AG04449 (cell line): ENCODE results near the gene SELENOO.
"Not testable (repeated sequence)": the region's sequence is repeated elsewhere in the genome, so short reads cannot be mapped to it uniquely, and the experiment has no call there.

Experiments used
- CTCF ChIA-PET: fragments of 350-600 bp; formaldehyde crosslinking; extraction: SDS; loops from one replicate; lab custom pipeline; 2021; ENCODE audit warnings: antibody characterized with exemption; lab: Yijun Ruan, JAX
- POLR2A ChIA-PET: fragments of 400-600, 350-600 bp; formaldehyde crosslinking; extraction: SDS; loops from one replicate; lab custom pipeline; 2020; ENCODE audit warnings: antibody characterized with exemption, inconsistent platforms; lab: Yijun Ruan, JAX
- DNase-seq: peaks from one replicate; pipeline ENCODE4 v3.0.0-alpha.2; 2010; ENCODE audit warnings: low read depth, low spot score
- H3K4me3 ChIP-seq: 2 replicates; pipeline ENCODE4 v1.5.1; 2011; ENCODE audit warnings: low read depth, mild to moderate bottlenecking, control low read depth, low read length
- CTCF ChIP-seq: IDR thresholded peaks from one replicate; pipeline ENCODE4 v1.5.1; 2011; ENCODE audit warnings: mild to moderate bottlenecking, moderate library complexity, low read length, control low read depth, inconsistent platforms; ENCODE audit not compliant: insufficient read depth; ENCODE audit errors: missing control alignments

Gene SELENOO

DNA sequence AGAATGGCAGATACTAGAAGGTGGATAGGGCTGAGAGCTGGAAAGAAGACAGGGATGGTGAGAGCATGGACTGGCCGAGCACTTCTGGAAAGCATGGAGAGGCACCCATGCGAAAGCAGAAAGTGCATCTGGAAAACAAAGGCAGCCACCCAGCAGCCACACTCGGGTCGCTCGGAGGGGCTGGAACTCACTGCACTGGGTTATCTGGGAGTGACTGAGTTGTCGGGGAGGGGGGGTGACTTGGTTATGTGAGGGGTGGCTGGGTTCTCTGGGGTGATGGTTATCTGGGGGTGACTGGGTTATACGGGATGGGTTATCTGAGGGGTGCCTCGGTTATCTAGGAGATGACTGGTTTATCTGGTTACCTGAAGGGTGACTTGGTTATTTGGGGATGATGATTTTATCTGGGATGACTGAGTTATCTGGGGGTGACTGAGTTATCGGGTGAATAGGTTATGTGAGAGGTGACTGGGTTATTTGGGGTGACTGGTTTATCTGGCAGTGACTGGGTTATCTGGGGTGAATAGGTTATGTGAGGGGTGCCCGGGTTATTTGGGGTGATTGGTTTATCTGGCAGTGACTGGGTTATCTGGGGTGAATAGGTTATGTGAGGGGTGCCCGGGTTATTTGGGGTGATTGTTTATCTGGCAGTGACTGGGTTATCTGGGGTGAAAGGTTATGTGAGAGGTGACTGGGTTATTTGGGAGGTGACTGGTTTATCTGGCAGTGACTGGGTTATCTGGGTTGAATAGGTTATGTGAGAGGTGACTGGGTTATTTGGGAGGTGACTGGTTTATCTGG lies 32.9 kb upstream of the SELENOO start:
- POLR2A ChIA-PET: no interaction called here
- TF ChIP-seq CTCF: no peak
- DNase-seq: no peak
- H3K4me3 ChIP-seq: no peak overlapping the region
- CTCF ChIA-PET: interaction anchor here (0.6 to 1.0 kb wide), 2 partner anchors 39 to 102 kb away, joined by 3 to 4 read pairs; no protein-coding TSS in a partner anchor

GRCh38 chr22:50168490-50169180 lies 32.2 kb upstream of the SELENOO start:
- H3K4me3 ChIP-seq, POLR2A ChIA-PET, DNase-seq: not testable (repeated sequence)
- CTCF ChIA-PET: interaction anchor here (1.0 kb wide), 1 partner anchor 38 kb away, joined by 5 read pairs; no protein-coding TSS in a partner anchor

GRCh38 chr22:50169181-50169759 lies 31.5 kb upstream of the SELENOO start:
- no peak for DNase-seq
- H3K4me3 ChIP-seq: no peak overlapping the region
- POLR2A ChIA-PET: no interaction called here

DNA sequence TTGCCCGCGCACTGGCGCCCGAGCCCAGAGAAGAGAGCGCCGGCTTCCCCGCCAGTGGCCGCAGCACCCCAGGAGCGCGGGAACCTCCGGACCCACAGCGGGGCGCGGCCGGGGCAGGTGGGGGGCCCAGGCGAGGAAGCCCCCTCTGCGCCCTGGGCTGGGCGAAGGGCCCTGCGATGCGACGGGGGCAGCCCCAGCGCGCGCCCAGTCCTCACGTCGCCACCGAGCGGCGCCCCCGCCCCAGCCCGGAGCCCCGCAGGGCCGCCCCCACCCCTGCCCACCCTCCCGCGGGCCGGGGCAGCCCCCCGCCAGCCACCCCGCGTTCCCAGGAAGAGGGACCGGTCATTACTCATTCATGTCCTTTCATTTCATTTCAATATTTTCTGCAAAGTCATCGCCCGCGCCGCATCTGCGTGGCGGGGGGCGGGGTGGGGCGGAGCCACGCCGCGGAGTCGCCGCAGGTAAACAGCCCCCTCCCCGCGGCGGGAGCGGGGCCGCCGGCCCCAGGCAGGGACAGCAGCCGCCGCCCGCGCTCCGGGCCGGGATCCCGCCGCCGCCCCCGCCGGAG lies 31.0 kb upstream of the SELENOO start:
- ChIA-PET CTCF (interaction anchor here (1.0 to 1.3 kb wide), 2 partner anchors 23 to 37 kb away, joined by 3 to 5 read pairs; no protein-coding TSS in a partner anchor), POLR2A (no interaction called here)
- no peak for DNase-seq
- no peak for TF ChIP-seq CTCF
- peak overlapping the region; percentile 45 for H3K4me3 ChIP-seq

More at GRCh38 chr22:50169181-50169759, 31.5 kb upstream of the SELENOO start:
- CTCF ChIA-PET: interaction anchor here (1.0 kb wide), 1 partner anchor 37 kb away, joined by 5 read pairs; no protein-coding TSS in a partner anchor
- TF ChIP-seq CTCF: no peak

DNA sequence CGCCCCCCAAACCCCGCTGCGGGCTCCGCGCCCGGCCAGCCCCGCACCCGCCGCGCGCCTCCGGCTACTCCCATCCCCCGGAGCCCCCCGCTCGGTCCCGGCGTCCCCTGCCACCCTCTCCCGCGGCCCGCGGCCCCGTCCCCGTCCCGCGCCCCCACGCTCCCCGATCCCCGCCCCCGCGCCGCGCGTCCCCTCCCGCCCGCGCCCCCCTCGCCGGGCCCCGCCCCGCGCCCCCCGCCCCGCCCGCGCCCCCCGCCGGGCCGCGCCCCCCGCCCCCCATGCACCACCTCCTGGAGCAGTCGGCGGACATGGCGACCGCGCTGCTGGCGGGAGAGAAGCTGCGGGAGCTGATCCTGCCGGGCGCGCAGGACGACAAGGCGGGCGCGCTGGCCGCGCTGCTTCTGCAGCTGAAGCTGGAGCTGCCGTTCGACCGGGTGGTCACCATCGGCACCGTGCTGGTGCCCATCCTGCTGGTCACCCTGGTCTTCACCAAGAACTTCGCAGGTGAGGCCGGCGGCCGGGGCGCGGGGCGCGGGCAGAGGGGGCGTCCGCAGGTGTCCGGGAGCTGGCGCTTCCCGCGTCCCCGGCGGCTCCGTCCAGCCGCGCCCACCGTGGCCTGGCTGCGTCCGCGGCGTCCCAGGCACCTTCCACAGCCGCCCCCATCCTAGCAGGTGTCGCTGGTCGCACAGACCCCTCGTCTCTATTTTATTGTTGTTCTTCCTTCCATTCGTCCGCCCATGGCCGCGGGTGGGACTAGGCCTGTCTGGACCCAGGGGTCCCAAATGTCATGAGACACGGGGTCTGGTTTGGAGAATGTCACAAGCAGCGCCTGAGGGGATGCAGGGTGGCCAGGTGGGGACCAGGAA lies 30.1 kb upstream of the SELENOO start, which contains the start of gene PANX2:
Gene PANX2 (plus strand): TSS at position 279 of the 866 bp plus-strand sequence. CDS start 0 bp downstream, at position 279.
- ChIA-PET CTCF (interaction anchor here (1.3 kb wide), 1 partner anchor 24 kb away, joined by 3 read pairs; no protein-coding TSS in a partner anchor), POLR2A (no interaction called here)
- DNase-seq: no peak
- peak within 1 kb of the TSS; percentile 48 for H3K4me3 ChIP-seq
- no peak for TF ChIP-seq CTCF
